NT2/D1 (cell line): ENCODE measurements around the gene KLHL18.

Experiments
- YY1 ChIP-seq: IDR thresholded peaks from 2 replicates; pipeline ENCODE4 v1.6.1; 2011; ENCODE audit not compliant: insufficient read length, insufficient read depth
- ZNF274 ChIP-seq: IDR thresholded peaks from 2 replicates; pipeline ENCODE4 v1.6.1; 2011; ENCODE audit warnings: mild to moderate bottlenecking, low read depth, low read length

GRCh38 chr3:47370887-47371697, 88.3 kb downstream of the KLHL18 start:
- TF ChIP-seq ZNF274 (no peak), YY1 (no peak)
